OCI-LY1 (cell line): ENCODE measurements around the gene CMTM7.

Experiments used
- H2AFZ ChIP-seq: fragments of 200-600 bp; sonication (generic), shearing (Covaris generic); 2 replicates; pipeline ENCODE4 v1.6.0; 2014; ENCODE audit warnings: antibody characterized with exemption, mild to moderate bottlenecking, low read length
- H3F3A ChIP-seq: fragments of 200-600 bp; sonication (generic), shearing (Covaris generic); 2 replicates; pipeline ENCODE4 v1.6.0; 2014; ENCODE audit warnings: mild to moderate bottlenecking, antibody characterized with exemption, low read length, moderate library complexity; ENCODE audit not compliant: insufficient read depth
- H3K27ac ChIP-seq: fragments of 200-600 bp; sonication (generic); 2 replicates; pipeline ENCODE4 v1.5.1; 2014; ENCODE audit warnings: low read length, mixed run types, mild to moderate bottlenecking, low read depth; ENCODE audit not compliant: poor library complexity, severe bottlenecking
- H3K27me3 ChIP-seq: fragments of 200-600 bp; sonication (generic); 2 replicates; pipeline ENCODE4 v1.6.0; 2014; ENCODE audit warnings: antibody characterized with exemption, mild to moderate bottlenecking, low read length, moderate library complexity; ENCODE audit not compliant: insufficient read depth
- H3K36me3 ChIP-seq: fragments of 200-600 bp; sonication (generic); 2 replicates; pipeline ENCODE4 v1.6.1; 2014; ENCODE audit warnings: mild to moderate bottlenecking, antibody characterized with exemption, low read length, moderate library complexity, mixed read lengths; ENCODE audit not compliant: insufficient read depth
- H3K4me1 ChIP-seq: fragments of 200-600 bp; sonication (generic); 2 replicates; pipeline ENCODE4 v1.5.1; 2014; ENCODE audit warnings: mild to moderate bottlenecking, low read length, moderate library complexity; ENCODE audit not compliant: insufficient read depth, severe bottlenecking
- H3K4me2 ChIP-seq: fragments of 200-600 bp; sonication (generic), shearing (Covaris generic); 2 replicates; pipeline ENCODE4 v1.6.1; 2014; ENCODE audit warnings: low read length
- H3K4me3 ChIP-seq: fragments of 200-600 bp; sonication (generic); 2 replicates; pipeline ENCODE4 v1.5.1; 2014; ENCODE audit warnings: low read length, low read depth, mild to moderate bottlenecking, mixed read lengths; ENCODE audit not compliant: poor library complexity, severe bottlenecking
- H3K79me2 ChIP-seq: fragments of 200-600 bp; shearing (Covaris generic); 2 replicates; pipeline ENCODE4 v1.6.1; 2016; ENCODE audit warnings: mixed run types, low read length, mixed read lengths; ENCODE audit not compliant: insufficient read depth
- H3K9ac ChIP-seq: fragments of 200-600 bp; sonication (generic), shearing (Covaris generic); 2 replicates; pipeline ENCODE4 v1.6.1; 2014; ENCODE audit warnings: mild to moderate bottlenecking, low read length, mixed read lengths
- H3K9me2 ChIP-seq: fragments of 200-600 bp; sonication (generic), shearing (Covaris generic); 2 replicates; pipeline ENCODE4 v1.6.1; 2014; ENCODE audit warnings: low read depth, mild to moderate bottlenecking, low read length, mixed read lengths
- H3K9me3 ChIP-seq: fragments of 200-600 bp; shearing (Covaris generic); 2 replicates; pipeline ENCODE4 v1.6.1; 2014; ENCODE audit warnings: low read length, mixed read lengths
- H4K20me1 ChIP-seq: fragments of 200-600 bp; sonication (generic), shearing (Covaris generic); 2 replicates; pipeline ENCODE4 v1.6.0; 2016; ENCODE audit warnings: mild to moderate bottlenecking, low read length; ENCODE audit not compliant: insufficient read depth
- EZH2 ChIP-seq: fragments of 200-600 bp; sonication (generic), shearing (Covaris generic); IDR thresholded peaks from 2 replicates; pipeline ENCODE4 v1.8.0; 2017; ENCODE audit warnings: borderline replicate concordance, mixed run types, mild to moderate bottlenecking, antibody characterized with exemption, low read length, moderate library complexity, mixed read lengths
- TF ChIP-seq, protein P1 (sequence below): fragments of 200-600 bp; sonication (generic), shearing (Covaris generic); IDR thresholded peaks from 2 replicates; pipeline ENCODE4 v1.5.1; 2017; ENCODE audit warnings: mild to moderate bottlenecking, antibody characterized with exemption, low read length, moderate library complexity, mixed read lengths

The CMTM7 gene

GRCh38 chr3:32447865-32448400 lies 56.3 kb downstream of the CMTM7 start:
- H4K20me1 ChIP-seq = no peaks in the 10 kb centered on the region

DNA sequence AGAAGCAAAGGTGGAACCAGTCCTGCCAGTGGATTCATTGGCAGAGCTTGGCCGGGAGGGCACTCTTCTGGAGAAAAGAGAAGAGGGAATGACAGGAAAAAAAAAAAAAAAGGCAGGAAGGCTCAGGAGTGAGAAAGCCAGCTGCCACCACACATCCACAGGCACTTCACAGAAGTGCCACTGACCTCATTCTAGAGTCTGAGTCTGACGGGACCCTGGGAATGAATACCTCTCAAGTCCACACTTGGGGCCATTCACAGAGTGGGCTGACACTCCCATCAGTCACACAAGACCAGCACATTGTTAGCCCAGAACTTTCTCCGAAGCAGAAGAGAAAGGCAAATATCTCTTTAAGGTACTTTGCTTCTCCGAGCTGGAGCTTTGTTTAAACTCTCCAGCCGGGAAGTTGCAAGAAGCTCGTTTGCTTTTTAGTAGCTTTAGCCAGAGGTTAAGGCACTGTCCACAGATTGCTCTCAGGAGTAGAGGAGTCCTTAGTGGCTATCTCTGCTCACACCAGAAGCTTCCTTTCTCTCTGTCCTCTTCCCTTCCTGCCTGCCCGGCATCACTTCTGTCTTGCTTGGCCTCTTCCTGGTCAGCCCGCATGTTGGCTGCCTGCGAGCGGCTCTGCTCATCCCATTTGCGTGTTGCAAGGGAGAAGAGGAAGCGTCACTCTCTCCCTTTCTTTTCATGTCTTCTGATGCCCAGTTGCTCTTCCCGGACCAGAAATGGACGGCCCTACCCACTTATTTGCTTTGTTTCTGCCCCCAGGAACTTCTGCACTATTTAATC lies 57.2 kb downstream of the CMTM7 start:
- Histone ChIP-seq H3K4me3 (no peak overlapping the region), H3K79me2 (no peaks in the 10 kb centered on the region), H4K20me1 (no peaks in the 10 kb centered on the region), H2AFZ (no peak overlapping the region), H3K4me1 (no peaks in the 10 kb centered on the region), H3K4me2 (no peak overlapping the region), H3F3A (no peaks in the 10 kb centered on the region), H3K9ac (no peak overlapping the region), H3K9me2 (no peaks in the 10 kb centered on the region), H3K27me3 (no peaks in the 10 kb centered on the region), H3K9me3 (no peaks in the 10 kb centered on the region), H3K36me3 (peaks cover 14% of the 10 kb centered on the region), H3K27ac (no peak overlapping the region)
- no peak for TF ChIP-seq EZH2
- TF ChIP-seq, protein P1, sequence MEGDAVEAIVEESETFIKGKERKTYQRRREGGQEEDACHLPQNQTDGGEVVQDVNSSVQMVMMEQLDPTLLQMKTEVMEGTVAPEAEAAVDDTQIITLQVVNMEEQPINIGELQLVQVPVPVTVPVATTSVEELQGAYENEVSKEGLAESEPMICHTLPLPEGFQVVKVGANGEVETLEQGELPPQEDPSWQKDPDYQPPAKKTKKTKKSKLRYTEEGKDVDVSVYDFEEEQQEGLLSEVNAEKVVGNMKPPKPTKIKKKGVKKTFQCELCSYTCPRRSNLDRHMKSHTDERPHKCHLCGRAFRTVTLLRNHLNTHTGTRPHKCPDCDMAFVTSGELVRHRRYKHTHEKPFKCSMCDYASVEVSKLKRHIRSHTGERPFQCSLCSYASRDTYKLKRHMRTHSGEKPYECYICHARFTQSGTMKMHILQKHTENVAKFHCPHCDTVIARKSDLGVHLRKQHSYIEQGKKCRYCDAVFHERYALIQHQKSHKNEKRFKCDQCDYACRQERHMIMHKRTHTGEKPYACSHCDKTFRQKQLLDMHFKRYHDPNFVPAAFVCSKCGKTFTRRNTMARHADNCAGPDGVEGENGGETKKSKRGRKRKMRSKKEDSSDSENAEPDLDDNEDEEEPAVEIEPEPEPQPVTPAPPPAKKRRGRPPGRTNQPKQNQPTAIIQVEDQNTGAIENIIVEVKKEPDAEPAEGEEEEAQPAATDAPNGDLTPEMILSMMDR = no peak

More at GRCh38 chr3:32447865-32448400, 56.3 kb downstream of the CMTM7 start:
- Histone ChIP-seq H3K79me2 (no peaks in the 10 kb centered on the region), H2AFZ (no peak overlapping the region), H3K9ac (no peak overlapping the region), H3K9me3 (no peaks in the 10 kb centered on the region), H3K9me2 (no peaks in the 10 kb centered on the region), H3K4me2 (no peak overlapping the region), H3K4me1 (no peaks in the 10 kb centered on the region), H3F3A (no peaks in the 10 kb centered on the region), H3K36me3 (peaks cover 23% of the 10 kb centered on the region), H3K27me3 (no peaks in the 10 kb centered on the region), H3K4me3 (no peak overlapping the region), H3K27ac (no peak overlapping the region)
- TF ChIP-seq, protein P1 = no peak
- TF ChIP-seq EZH2 = no peak

GRCh38 chr3:32449691-32450090 lies 58.0 kb downstream of the CMTM7 start:
- no peaks in the 10 kb centered on the region for H3K79me2 ChIP-seq
- no peak overlapping the region for H3K27ac ChIP-seq
- H3K9me2 ChIP-seq = no peaks in the 10 kb centered on the region
- H2AFZ ChIP-seq = no peak overlapping the region
- H3F3A ChIP-seq = no peaks in the 10 kb centered on the region
- no peak overlapping the region for H3K4me2 ChIP-seq
- no peak overlapping the region for H3K9ac ChIP-seq
- no peaks in the 10 kb centered on the region for H3K9me3 ChIP-seq
- H3K4me3 ChIP-seq = no peak overlapping the region
- H3K27me3 ChIP-seq = no peaks in the 10 kb centered on the region
- TF ChIP-seq, protein P1 = no peak
- TF ChIP-seq EZH2 = no peak
- H3K36me3 ChIP-seq = peaks cover 6% of the 10 kb centered on the region; the same call in 1 of the 2 replicates
- no peaks in the 10 kb centered on the region for H4K20me1 ChIP-seq
- no peaks in the 10 kb centered on the region for H3K4me1 ChIP-seq
